ENCODE results near the gene DUSP2.

Gene DUSP2

GRCh38 chr2:96145036-96145847, at the start of gene DUSP2:
TSS of gene DUSP2 (minus strand) at chr2:96145440. CDS start at chr2:96145354, 86 bp downstream.
- peak; percentile 83 for DNase-seq

- DNase-seq: no peak
Measured at GRCh38 chr2:96191937-96192670, 46.9 kb upstream of the DUSP2 start.

DNA sequence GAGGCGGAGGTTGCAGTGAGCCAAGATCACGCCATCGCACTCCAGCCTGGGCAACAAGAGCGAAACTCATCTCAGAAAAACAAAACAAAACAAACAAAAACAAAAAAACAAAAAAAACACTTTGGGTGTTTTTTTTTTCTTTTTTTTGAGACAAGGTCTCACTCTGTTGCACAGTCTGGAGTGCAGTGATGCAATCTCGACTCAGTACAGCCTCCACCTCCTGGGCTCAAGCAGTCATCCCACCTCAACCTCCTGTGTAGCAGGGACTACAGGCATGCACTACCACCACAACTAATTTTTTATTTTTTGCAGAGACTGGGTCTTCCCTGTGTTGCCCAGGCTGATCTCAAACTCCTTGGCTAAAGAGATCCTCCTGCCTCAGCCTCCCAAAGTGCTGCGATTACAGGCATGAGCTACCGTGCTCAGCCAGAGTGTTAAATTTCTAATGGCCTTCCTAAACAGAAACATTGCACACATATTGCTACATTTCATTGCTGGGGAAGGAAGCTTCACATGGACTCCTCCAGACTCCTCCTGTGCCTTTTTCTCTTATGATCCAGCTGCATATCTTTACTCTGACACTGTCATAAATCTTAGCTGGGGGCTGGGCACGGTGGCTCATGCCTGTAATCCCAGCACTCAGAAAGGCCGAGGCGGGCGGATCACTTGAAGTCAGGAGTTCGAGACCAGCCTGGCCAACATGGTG, 43.7 kb upstream of the DUSP2 start:
- DNase-seq: no peak

DNA sequence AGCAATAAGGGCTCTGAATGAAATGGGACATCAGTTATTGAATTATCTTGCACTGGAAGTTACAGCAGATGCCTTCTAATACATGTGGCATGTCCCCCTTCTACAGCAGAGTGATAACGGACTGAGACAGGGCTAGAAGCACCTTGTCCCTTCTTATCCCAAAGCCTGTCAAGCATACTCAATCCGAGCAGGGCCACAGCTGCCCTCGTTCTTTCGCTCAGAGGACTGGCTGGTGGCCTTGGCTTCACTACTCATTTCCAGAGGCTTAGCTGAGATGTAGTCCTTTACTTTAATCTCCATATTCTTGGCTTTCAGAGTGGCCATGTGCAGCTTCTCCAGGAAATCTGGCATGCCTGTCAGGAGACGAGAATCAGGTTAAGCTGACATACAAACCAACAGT, 41.3 kb upstream of the DUSP2 start:
- DNase-seq: no peak

- no peak for DNase-seq
Measured at GRCh38 chr2:96185516-96185915, 40.3 kb upstream of the DUSP2 start.

DNA sequence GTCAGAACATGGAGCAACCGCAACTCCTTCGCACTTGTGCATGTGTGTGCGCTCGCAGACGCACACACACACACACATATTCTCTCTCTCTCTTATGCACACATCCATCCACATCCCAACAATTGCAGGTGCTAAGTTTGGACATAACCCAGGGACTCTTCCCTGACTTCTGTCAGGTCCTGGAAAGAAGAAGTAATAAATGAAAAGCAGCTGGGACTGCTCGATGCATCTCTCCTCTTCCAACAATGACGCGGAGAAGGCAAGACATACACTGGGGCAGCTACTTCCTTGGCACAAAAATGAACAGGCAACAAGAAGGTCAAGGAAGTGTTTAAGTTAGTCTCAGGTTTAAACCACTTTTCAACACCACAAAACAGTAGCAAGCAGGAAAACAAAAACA, 39.7 kb upstream of the DUSP2 start:
- DNase-seq: no peak

DNA sequence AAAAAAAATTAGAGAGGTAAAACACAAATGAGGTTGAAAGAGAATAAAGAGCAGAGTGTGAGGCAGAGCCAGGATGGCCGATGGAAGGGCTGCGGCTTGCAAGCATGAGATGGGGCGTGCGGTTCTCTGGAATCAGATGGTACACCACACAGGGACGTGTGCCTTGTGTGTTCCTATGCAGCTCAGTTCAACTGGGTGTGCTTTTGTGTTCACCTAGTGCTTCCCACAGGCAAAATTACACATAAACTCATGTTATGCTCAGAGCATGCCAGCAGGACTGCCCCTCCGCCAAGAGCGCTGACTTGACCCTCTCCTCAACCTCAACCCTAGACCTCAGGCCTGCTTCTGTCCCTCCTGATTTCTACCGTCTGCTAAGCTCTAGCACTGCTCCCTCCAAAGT, 38.9 kb upstream of the DUSP2 start:
- no peak for DNase-seq

GRCh38 chr2:96181529-96181928, 36.3 kb upstream of the DUSP2 start:
- DNase-seq: no peak

DNA sequence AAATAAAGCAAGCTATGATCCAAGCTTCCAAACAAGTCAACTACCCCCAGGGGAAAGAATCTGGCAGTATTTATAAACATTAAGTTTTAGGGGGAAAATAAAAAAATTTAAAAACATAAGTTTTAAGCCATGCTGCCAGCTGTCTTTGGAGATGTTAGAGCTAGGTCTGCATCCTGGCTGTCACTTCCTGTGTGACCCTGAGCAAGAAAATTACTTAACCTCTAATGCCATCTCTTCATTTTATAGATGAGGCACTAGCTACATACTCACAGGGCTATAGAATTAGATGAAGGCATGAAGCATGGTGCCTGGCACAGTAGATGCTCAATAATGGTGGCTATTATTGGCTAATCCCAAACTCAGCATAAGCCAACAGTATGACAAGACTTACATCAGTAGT, 35.3 kb upstream of the DUSP2 start:
- DNase-seq: no peak

GRCh38 chr2:96180002-96180401, 34.8 kb upstream of the DUSP2 start:
- DNase-seq: no peak

DNA sequence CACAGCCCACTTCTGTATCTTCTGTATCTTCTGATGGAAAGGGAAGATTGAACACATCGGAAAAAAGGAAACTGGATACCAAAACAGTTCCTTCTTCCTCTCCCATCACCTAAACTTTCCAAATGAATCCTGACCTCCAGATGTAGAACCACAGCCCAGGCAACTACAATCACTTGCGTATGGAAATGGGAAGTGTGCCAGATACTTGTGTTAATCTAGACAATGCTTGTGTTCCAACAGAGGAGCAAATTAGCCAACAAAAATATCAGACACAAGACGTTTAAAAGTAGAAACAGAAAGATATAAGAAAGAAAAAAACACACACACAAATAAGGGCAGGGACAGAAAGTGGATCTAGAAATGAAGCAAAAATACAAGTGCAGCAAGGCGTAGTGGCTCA, 31.4 kb upstream of the DUSP2 start:
- no peak for DNase-seq

GRCh38 chr2:96175951-96176350, 30.7 kb upstream of the DUSP2 start:
- DNase-seq: no peak

DNA sequence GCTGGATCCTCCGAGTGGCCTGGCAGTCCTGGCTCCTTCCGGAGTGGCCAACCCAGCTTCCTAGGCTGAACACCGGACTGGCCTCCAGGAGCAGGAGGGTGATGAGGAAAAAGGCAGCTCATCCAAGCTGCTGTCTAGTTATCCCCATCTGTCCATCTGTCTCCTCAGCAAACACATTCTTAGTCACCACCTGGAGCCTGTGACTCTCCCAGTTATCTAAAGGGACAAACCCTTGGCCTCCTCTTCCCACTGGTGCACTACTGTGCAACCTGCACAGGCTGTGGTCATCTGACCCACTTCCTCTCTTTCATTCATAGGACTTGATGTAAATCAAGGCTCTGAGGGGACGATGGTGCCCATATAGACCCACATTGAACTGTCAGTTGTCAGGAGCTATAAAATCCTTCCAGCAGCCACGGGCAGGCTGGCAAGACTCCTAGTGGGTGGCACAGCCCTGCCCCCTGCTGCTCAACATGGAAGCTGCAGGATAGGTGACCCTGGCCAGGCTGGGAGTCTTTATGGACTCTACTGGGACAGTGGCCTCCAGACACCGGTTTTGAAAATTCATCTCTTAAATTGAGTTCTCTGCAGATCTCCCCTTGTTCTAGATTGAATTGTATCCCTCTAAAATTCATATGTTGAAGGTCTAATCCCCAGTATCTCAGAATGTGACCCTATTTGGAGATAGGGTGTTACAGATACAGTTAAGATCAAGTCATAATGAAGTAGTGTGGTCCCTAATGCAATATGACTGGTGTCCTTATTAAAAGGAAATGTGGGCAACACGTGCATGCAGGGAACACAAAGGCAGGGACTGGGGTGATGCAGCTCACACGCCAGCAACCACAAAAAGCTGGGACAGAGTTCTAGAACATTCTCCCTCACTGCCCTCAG, 29.3 kb upstream of the DUSP2 start:
- DNase-seq: peak; percentile 75

- DNase-seq: no peak
Measured at GRCh38 chr2:96171831-96172230, 26.6 kb upstream of the DUSP2 start.

DNA sequence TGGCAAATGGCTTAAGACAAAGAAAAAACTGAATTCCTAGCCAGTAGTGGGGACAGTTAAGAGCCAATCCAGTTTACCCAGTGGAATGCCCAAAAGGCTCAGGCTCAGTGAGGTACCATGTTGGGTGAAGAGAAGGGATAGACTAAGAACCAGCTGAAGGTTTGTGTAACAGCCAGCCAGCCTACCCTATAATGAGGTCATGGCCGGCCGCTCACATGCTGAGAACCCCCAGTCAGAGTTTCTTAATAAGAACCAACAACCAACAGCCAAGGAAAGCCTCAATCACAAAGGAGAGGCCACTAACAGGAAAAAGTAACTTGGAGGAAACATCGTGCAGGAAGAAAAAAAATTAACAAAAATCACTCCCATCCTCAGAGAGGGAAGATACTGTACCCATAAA, 25.4 kb upstream of the DUSP2 start:
- no peak for DNase-seq

DNA sequence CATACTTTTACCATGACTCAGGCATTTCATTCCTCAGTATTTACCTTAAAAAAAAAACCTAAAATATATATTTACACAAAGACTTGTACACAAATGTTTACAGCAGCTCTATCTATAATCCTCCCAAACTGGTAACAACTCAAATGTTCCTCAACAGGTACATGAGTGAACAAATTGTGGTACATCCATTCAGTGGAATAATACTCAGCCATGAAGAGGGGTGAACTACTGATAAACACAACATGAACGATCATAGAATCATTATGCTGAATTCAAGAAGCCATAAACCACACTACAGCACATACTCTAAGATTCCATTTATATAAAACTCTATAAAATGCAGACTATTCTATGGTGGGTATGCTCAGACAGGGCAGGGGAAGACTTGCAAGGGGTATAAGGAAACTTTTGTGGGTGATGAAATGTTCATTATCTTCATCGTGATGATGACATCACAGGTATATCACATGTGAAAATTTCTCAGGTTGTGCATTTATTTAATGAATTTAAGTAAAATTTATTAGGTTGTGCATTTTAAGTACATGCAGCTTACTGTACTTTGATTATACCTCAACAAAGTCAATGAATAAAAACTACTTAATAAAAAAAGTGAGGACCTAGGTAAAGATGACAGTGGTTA, 24.7 kb upstream of the DUSP2 start:
- no peak for DNase-seq

DNA sequence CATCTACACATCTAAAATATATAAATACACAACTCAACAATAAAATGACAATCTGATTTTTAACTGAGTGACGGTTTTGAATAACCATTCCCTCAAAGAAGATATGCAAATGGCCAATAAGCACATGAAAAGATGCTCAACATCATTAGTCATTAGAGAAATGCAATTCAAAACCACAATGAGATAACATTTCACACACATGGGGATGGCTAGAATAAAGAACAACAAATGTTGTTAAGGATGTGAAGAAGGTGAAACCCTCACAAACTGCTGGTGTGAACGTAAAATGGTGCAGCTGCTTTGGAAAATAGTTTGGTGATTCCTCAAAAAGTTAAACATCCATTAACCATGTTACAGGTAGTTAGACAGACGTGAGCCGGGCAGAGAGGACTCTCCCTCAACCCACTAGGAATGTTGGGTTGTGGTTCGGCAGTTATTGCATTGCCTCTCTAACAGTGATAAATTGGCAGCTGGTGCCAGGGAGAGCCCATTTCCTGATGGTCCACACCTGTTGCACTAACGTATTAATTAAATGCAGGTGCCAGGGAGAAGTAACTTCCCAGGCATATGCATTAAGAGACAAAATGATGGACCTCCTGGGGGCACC, 22.3 kb upstream of the DUSP2 start:
- DNase-seq: peak; percentile 15

- DNase-seq: no peak
Measured at GRCh38 chr2:96164459-96165184, 19.4 kb upstream of the DUSP2 start.

- DNase-seq: no peak
Measured at GRCh38 chr2:96163768-96164429, 18.7 kb upstream of the DUSP2 start.

DNA sequence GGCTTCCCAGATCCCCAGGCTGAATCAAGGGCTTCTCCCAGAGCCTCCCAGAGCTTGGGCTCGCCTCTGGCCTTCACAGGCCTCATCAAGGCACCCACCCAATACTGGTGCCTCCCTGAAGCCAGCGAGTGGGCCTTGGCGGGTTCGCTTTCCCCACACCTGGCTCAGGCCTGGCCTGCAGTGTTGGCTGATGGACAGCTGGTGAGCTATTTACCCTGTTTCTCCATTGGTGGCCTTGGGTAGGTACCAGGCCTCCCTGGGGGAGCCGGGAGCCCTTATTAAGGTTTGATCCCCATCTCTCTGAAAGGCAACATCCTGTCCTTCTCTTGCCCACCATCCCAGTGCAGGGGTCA, 18.2 kb upstream of the DUSP2 start:
- no peak for DNase-seq

GRCh38 chr2:96161898-96162297, 16.7 kb upstream of the DUSP2 start:
- no peak for DNase-seq

All from NCI-H146 (cell line).